Keratinocyte (primary cell): ENCODE results near the gene PSME4.

Source experiments
- CTCF ChIP-seq, 3 experiments: IDR thresholded peaks in 1 of 3; conservative IDR thresholded peaks in 1 of 3; optimal IDR thresholded peaks in 1 of 3; 2 replicates in 2 of 3; 3 replicates in 1 of 3; pipeline versions ENCODE3 to v1.5.1; 2011; ENCODE audit warnings: low read length in 3 of 3, mild to moderate bottlenecking in 3 of 3, moderate library complexity in 2 of 3, control low read depth in 1 of 3, inconsistent platforms in 1 of 3; ENCODE audit not compliant: insufficient read depth in 2 of 3; ENCODE audit errors: extremely low read depth in 1 of 3
- EZH2 ChIP-seq: IDR thresholded peaks from one replicate; pipeline ENCODE4 v1.6.1; 2012; ENCODE audit warnings: inconsistent platforms, mild to moderate bottlenecking, low read length, moderate library complexity

GRCh38 chr2:53818854-53819435, 151.8 kb downstream of the PSME4 start:
- no peak for TF ChIP-seq CTCF (optimal IDR thresholded peaks at IDR 0.05 in 1 of 3, IDR thresholded peaks at IDR 0.05 in 1 of 3, conservative IDR thresholded peaks at IDR 0.05 in 1 of 3; ENCODE audit: extremely low read depth in 1 of 3, insufficient read depth in 2 of 3, low read length in 3 of 3)
- TF ChIP-seq EZH2: no peak
